B cell (primary cell): ENCODE results near the gene TSSK2.

Experiments
- EZH2 ChIP-seq: IDR thresholded peaks from 2 replicates; pipeline ENCODE4 v1.6.1; 2012; ENCODE audit warnings: borderline replicate concordance, low read depth, mild to moderate bottlenecking, moderate library complexity, low read length; ENCODE audit not compliant: insufficient read depth, poor library complexity, severe bottlenecking
- TF ChIP-seq, protein P1 (sequence below): fragments of 200-600 bp; IDR thresholded peaks from one replicate; pipeline ENCODE4 v1.8.0; 2022; ENCODE audit warnings: antibody characterized with exemption, mild to moderate bottlenecking

DNA sequence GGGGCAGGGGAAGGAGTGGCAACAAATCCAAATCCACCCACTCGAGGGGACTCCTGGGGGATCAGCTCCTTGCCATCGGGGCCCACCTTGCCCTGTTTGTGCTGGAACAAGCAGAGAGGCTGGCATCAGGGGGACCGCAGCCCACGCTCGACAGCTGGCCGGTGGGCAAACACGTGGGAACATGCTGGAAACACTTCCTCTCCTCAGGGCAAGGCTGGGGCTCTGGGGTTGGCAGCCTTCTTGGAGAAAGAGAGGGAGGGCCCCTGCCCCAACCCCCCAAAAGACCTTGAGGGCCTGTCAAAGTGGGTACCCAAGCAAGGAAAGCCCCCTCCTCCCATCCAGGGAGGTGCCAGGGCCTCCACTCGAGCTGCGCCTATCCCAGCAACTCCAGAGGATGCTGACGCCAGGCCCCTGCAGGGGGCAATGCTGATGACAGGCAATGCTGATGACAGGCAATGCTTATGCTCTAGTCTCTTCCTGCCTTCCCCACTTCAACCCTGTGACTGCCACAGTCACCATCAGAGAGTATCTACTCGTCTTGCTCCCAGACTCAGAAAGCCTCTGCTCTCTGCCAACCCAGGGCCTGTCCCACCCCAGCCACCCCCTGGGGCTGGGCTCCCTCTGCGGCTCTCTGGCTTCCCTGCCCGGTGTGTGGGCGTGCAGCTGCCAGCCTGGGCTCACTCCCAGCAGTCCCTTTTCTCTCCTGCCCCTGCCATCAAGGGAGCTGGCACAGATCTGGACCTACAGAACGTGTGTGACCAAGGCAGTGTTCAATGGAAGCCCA lies 7.3 kb downstream of the TSSK2 start:
- TF ChIP-seq, protein P1, sequence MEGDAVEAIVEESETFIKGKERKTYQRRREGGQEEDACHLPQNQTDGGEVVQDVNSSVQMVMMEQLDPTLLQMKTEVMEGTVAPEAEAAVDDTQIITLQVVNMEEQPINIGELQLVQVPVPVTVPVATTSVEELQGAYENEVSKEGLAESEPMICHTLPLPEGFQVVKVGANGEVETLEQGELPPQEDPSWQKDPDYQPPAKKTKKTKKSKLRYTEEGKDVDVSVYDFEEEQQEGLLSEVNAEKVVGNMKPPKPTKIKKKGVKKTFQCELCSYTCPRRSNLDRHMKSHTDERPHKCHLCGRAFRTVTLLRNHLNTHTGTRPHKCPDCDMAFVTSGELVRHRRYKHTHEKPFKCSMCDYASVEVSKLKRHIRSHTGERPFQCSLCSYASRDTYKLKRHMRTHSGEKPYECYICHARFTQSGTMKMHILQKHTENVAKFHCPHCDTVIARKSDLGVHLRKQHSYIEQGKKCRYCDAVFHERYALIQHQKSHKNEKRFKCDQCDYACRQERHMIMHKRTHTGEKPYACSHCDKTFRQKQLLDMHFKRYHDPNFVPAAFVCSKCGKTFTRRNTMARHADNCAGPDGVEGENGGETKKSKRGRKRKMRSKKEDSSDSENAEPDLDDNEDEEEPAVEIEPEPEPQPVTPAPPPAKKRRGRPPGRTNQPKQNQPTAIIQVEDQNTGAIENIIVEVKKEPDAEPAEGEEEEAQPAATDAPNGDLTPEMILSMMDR = no peak
- no peak for TF ChIP-seq EZH2
